Mesendoderm (in vitro differentiated cells): ENCODE data around the gene TMEM8B.

Experiments used
- DNase-seq: peaks from one replicate; pipeline ENCODE4 v3.0.0; 2013
- H2AK5ac ChIP-seq: 2 replicates; pipeline ENCODE4 v1.6.1; 2013; ENCODE audit warnings: low read length, inconsistent platforms
- H2BK120ac ChIP-seq: 2 replicates; pipeline ENCODE4 v1.6.1; 2013; ENCODE audit warnings: low read depth, mild to moderate bottlenecking, low read length, moderate library complexity, mixed read lengths
- H2BK15ac ChIP-seq: replicated peaks from 2 replicates; pipeline ENCODE4 v1.6.1; 2013; ENCODE audit warnings: low read depth, mild to moderate bottlenecking, moderate library complexity
- H2BK5ac ChIP-seq: 2 replicates; pipeline ENCODE4 v1.6.1; 2013; ENCODE audit warnings: low read length, inconsistent platforms
- H3K18ac ChIP-seq: 2 replicates; pipeline ENCODE4 v1.6.1; 2013; ENCODE audit warnings: mild to moderate bottlenecking, low read length, mixed read lengths
- H3K23ac ChIP-seq: one replicate; pipeline ENCODE4 v1.6.1; 2013; ENCODE audit warnings: low read length
- H3K27ac ChIP-seq: 2 replicates; pipeline ENCODE4 v1.5.1; 2013; ENCODE audit warnings: low read depth, mild to moderate bottlenecking, inconsistent platforms, low read length, moderate library complexity
- H3K27me3 ChIP-seq: 2 replicates; pipeline ENCODE4 v1.6.1; 2013; ENCODE audit warnings: low read length, control low read depth, mild to moderate bottlenecking, inconsistent platforms; ENCODE audit not compliant: insufficient read depth, poor library complexity
- H3K36me3 ChIP-seq: 2 replicates; pipeline ENCODE4 v1.6.1; 2013; ENCODE audit warnings: low read length, inconsistent platforms; ENCODE audit not compliant: control insufficient read depth, insufficient read depth
- H3K4ac ChIP-seq: one replicate; pipeline ENCODE4 v1.6.1; 2013; ENCODE audit warnings: low read depth, mild to moderate bottlenecking, low read length, moderate library complexity
- H3K4me1 ChIP-seq: 2 replicates; pipeline ENCODE4 v1.6.1; 2013; ENCODE audit warnings: low read depth, low read length, inconsistent platforms; ENCODE audit not compliant: control insufficient read depth
- H3K4me2 ChIP-seq: 2 replicates; pipeline ENCODE4 v1.6.1; 2013; ENCODE audit warnings: low read length
- H3K4me3 ChIP-seq: 2 replicates; pipeline ENCODE4 v1.5.1; 2013; ENCODE audit warnings: mild to moderate bottlenecking, low read length
- H3K56ac ChIP-seq: one replicate; pipeline ENCODE4 v1.6.1; 2013; ENCODE audit warnings: low read length
- H3K79me1 ChIP-seq: 2 replicates; pipeline ENCODE4 v1.6.1; 2013; ENCODE audit warnings: low read length, inconsistent platforms
- H3K79me2 ChIP-seq: 2 replicates; pipeline ENCODE4 v1.6.1; 2013; ENCODE audit warnings: mild to moderate bottlenecking, low read length; ENCODE audit not compliant: control insufficient read depth, insufficient read depth
- H3K9ac ChIP-seq: 2 replicates; pipeline ENCODE4 v1.6.1; 2013; ENCODE audit warnings: low read length, inconsistent platforms
- H4K5ac ChIP-seq: one replicate; pipeline ENCODE4 v1.6.1; 2013; ENCODE audit warnings: low read length
- H4K8ac ChIP-seq: one replicate; pipeline ENCODE4 v1.6.1; 2013; ENCODE audit warnings: low read depth, mild to moderate bottlenecking, control low read depth, low read length, moderate library complexity
- WGBS: extraction: QIAGEN DNeasy Blood & Tissue Kit; methylation state at CpG from one replicate; pipeline ENCODE4 v1.1.7; 2013; ENCODE audit warnings: low lambda C conversion rate, missing lambda C conversion rate; ENCODE audit not compliant: insufficient coverage; ENCODE audit errors: extremely low coverage; 5-methylcytosine and 5-hydroxymethylcytosine counted together

The TMEM8B gene

DNA sequence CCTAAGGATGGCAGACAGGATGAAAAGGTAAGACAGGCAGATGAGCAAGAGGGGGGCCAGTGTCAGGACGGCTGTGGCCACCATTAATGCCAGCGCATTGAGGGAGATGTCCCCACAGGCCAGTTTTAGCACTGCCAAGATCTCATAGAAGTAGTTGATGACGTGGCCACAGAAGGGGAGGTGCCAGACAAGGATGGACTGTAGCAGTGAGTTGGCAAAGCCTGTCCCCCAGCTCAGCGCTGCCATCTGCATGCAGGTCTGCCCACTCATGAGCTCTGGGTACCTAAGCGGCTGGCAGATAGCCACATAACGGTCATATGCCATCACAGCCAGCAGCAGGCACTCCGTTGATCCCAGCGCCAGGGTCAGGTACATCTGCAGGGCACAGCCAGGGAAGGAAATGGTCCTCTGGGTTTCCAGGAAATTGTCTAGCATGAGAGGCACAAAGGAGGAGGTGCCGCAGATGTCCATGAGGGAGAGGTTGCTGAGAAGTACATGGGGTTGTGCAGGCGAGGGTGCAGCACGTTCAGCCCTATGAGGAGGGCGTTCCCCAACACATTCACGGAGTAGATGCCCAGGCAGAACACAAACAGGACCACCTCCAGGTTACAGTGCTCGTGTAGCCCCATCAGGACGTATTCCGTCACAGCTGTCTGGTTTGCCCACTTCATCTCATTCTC lies 30.4 kb downstream of the TMEM8B start:
- Histone ChIP-seq H3K36me3 (no peaks in the 10 kb centered on the region), H3K27ac (no peak overlapping the region), H3K4ac (no peak overlapping the region), H2BK15ac (no peak overlapping the region), H4K8ac (no peak overlapping the region), H3K56ac (no peak overlapping the region), H2BK5ac (no peak overlapping the region), H4K5ac (no peak overlapping the region), H3K4me3 (no peak overlapping the region), H3K4me2 (no peak overlapping the region), H2BK120ac (no peak overlapping the region), H3K9ac (no peak overlapping the region), H3K27me3 (no peaks in the 10 kb centered on the region), H3K4me1 (no peaks in the 10 kb centered on the region), H3K23ac (no peak overlapping the region), H3K18ac (no peak overlapping the region), H2AK5ac (no peak overlapping the region), H3K79me1 (no peaks in the 10 kb centered on the region), H3K79me2 (no peaks in the 10 kb centered on the region)
- no peak for DNase-seq
- no CpG with 5 or more reads among the region's 16 CpGs for WGBS

DNA sequence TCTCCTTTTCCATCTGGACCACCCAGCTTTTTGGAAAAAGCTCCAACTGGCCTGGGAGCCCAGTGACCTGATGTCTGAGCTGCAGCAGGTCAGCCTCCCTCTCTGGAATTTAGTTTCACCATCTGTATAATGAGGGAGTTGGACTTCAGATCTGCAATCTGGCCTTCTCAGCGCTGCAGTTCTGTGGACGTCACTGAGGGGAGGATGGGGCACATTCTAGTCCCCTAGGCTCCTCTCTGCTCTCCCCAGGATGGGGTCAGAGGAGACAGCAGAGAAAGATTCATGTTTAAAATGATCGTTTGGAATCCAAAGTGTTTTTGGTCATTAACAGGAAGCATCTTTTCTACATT lies 30.9 kb downstream of the TMEM8B start:
- Histone ChIP-seq H3K4ac (no peak overlapping the region), H2BK5ac (no peak overlapping the region), H2BK120ac (no peak overlapping the region), H3K4me1 (no peaks in the 10 kb centered on the region), H3K79me2 (no peaks in the 10 kb centered on the region), H3K18ac (no peak overlapping the region), H3K36me3 (no peaks in the 10 kb centered on the region), H2BK15ac (no peak overlapping the region), H4K8ac (no peak overlapping the region), H3K79me1 (no peaks in the 10 kb centered on the region), H3K4me2 (no peak overlapping the region), H3K27ac (no peak overlapping the region), H3K27me3 (no peaks in the 10 kb centered on the region), H3K4me3 (no peak overlapping the region), H3K56ac (no peak overlapping the region), H3K23ac (no peak overlapping the region), H2AK5ac (no peak overlapping the region), H3K9ac (no peak overlapping the region), H4K5ac (no peak overlapping the region)
- no CpG with 5 or more reads among the region's 3 CpGs for WGBS
- DNase-seq, result no peak

DNA sequence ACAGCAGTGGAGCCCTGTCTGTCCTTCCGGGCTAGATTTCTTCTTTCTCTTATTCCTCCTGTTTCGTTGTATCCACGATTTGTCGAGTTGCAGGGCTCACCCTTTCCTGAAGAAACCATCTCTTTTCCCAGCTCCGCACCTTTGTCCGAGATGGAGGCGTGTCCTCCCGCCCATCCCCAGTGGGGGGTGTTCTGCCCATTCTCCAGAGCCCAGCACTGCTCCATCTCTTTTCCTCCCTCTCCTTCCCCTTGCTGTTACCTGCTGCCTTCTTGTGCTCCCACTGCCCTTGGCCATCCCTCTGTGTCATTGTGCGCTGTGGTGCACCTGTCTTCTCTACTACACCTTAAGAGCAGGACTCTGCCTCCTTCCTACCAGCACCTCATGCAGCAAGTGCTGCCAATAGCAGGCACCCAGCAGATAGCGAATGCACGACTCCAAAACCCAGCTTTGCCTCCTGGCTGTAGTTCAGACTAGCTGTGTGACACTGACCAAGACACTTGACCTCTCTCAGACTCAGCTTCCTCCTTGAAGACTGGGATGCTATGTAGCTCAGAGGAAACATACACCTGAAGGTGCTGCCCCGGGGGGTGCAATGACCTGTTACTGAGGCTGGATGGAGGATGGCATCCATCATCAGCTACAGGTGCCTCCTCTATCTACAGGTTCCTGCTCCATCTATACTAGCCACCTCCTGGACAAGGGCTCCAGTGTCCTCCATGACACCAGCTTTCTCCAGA lies 32.3 kb downstream of the TMEM8B start:
- no peak for DNase-seq
- WGBS, result no CpG with 5 or more reads among the region's 12 CpGs

DNA sequence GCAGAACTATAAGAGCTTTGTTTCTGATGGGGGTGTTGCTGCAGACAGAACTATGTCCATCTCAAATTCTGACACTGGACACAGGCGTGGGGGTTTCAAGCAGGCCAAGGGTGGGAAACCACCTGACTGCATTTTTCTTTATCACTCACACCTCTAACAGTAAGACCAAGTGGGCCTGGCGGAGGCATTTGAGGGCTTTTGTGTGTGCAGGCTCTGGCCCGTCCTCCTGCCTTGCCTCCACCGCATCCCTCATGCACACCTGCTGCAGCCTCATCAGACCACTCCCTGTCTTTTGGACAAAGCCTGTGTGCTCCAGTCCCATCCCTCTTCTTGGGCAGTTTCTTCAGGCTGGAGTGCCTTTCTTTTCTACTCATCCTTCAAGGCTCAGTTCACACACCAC lies 33.3 kb downstream of the TMEM8B start:
- no peak overlapping the region for H3K27ac ChIP-seq
- H3K27me3 ChIP-seq, result no peaks in the 10 kb centered on the region
- no peak overlapping the region for H2BK120ac ChIP-seq
- no peak for DNase-seq
- no CpG with 5 or more reads among the region's 4 CpGs for whole genome bisulfite sequencing
- H3K23ac ChIP-seq, result no peak overlapping the region
- H4K5ac ChIP-seq, result no peak overlapping the region
- no peak overlapping the region for H3K56ac ChIP-seq
- no peaks in the 10 kb centered on the region for H3K79me1 ChIP-seq
- H3K4me2 ChIP-seq, result no peak overlapping the region
- H2AK5ac ChIP-seq, result no peak overlapping the region
- H4K8ac ChIP-seq, result no peak overlapping the region
- H3K18ac ChIP-seq, result no peak overlapping the region
- H3K4me1 ChIP-seq, result no peaks in the 10 kb centered on the region
- no peak overlapping the region for H3K4ac ChIP-seq
- no peak overlapping the region for H3K9ac ChIP-seq
- no peaks in the 10 kb centered on the region for H3K36me3 ChIP-seq
- H3K4me3 ChIP-seq, result no peak overlapping the region
- H2BK15ac ChIP-seq, result no peak overlapping the region
- no peaks in the 10 kb centered on the region for H3K79me2 ChIP-seq
- H2BK5ac ChIP-seq, result no peak overlapping the region

More for the DNA sequence above, 32.3 kb downstream of the TMEM8B start:
- no peak overlapping the region for H3K4me3 ChIP-seq
- no peak overlapping the region for H3K18ac ChIP-seq
- H3K4me1 ChIP-seq, result no peaks in the 10 kb centered on the region
- H2AK5ac ChIP-seq, result no peak overlapping the region
- H3K9ac ChIP-seq, result no peak overlapping the region
- H3K23ac ChIP-seq, result no peak overlapping the region
- no peak overlapping the region for H3K4me2 ChIP-seq
- no peaks in the 10 kb centered on the region for H3K36me3 ChIP-seq
- no peaks in the 10 kb centered on the region for H3K79me1 ChIP-seq
- no peak overlapping the region for H2BK120ac ChIP-seq
- no peak overlapping the region for H3K56ac ChIP-seq
- H2BK15ac ChIP-seq, result no peak overlapping the region
- H3K27me3 ChIP-seq, result no peaks in the 10 kb centered on the region
- H4K8ac ChIP-seq, result no peak overlapping the region
- no peak overlapping the region for H3K27ac ChIP-seq
- H3K4ac ChIP-seq, result no peak overlapping the region
- no peaks in the 10 kb centered on the region for H3K79me2 ChIP-seq
- H4K5ac ChIP-seq, result no peak overlapping the region
- H2BK5ac ChIP-seq, result no peak overlapping the region

DNA sequence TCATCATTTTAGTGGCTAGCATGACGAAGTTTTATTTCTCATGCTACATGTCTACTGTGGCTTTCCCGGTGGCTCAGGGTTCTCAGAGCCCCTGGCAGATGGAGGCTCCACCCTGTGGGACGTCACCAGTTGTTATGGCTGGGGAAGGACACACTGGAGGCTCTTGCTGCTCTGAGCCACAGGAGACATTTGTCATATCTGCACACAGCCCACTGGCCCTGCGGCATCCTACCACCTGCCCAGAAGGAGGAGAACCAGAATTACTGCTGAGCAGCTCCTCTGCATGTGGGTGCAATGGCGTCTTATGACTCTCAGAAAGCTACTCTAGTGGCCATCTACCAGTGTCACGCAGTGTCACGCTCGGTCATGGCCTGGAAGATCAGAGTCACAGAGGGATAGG lies 34.6 kb downstream of the TMEM8B start:
- H2BK15ac ChIP-seq, result no peak overlapping the region
- no peak overlapping the region for H4K8ac ChIP-seq
- no peak overlapping the region for H2BK5ac ChIP-seq
- H3K23ac ChIP-seq, result no peak overlapping the region
- H2AK5ac ChIP-seq, result no peak overlapping the region
- H3K4me2 ChIP-seq, result no peak overlapping the region
- H3K27me3 ChIP-seq, result no peaks in the 10 kb centered on the region
- DNase-seq, result no peak
- H4K5ac ChIP-seq, result no peak overlapping the region
- H3K4me1 ChIP-seq, result no peaks in the 10 kb centered on the region
- H3K56ac ChIP-seq, result no peak overlapping the region
- H3K4me3 ChIP-seq, result no peak overlapping the region
- H3K36me3 ChIP-seq, result no peaks in the 10 kb centered on the region
- H3K18ac ChIP-seq, result no peak overlapping the region
- H3K79me2 ChIP-seq, result no peaks in the 10 kb centered on the region
- WGBS, result no CpG with 5 or more reads among the region's 8 CpGs
- H3K9ac ChIP-seq, result no peak overlapping the region
- no peak overlapping the region for H2BK120ac ChIP-seq
- no peak overlapping the region for H3K4ac ChIP-seq
- H3K79me1 ChIP-seq, result no peaks in the 10 kb centered on the region
- H3K27ac ChIP-seq, result no peak overlapping the region
